HEK293T (cell line): Measurements from ENCODE around the gene CHAMP1.

ENCODE experiments used
- ARNT ChIP-seq: fragments of 450-650 bp; IDR thresholded peaks from 2 replicates; pipeline ENCODE4 v1.6.1; 2017; ENCODE audit warnings: mild to moderate bottlenecking
- BHLHE40 ChIP-seq: fragments of 450-650 bp; IDR thresholded peaks from 2 replicates; pipeline ENCODE4 v1.6.1; 2016; ENCODE audit warnings: mild to moderate bottlenecking, moderate library complexity, borderline replicate concordance
- ELF4 ChIP-seq: fragments of 450-650 bp; IDR thresholded peaks from 2 replicates; pipeline ENCODE4 v1.6.1; 2017; ENCODE audit warnings: antibody characterized with exemption
- FOXK2 ChIP-seq: fragments of 450-650 bp; IDR thresholded peaks from 2 replicates; pipeline ENCODE4 v1.6.1; 2016; ENCODE audit warnings: mild to moderate bottlenecking
- FOXM1 ChIP-seq: fragments of 450-650 bp; IDR thresholded peaks from 2 replicates; pipeline ENCODE4 v1.6.1; 2017; ENCODE audit warnings: mild to moderate bottlenecking, borderline replicate concordance
- HDGF ChIP-seq: fragments of 450-650 bp; IDR thresholded peaks from 2 replicates; pipeline ENCODE4 v1.6.1; 2017; ENCODE audit warnings: antibody characterized with exemption, borderline replicate concordance
- LEF1 ChIP-seq: fragments of 450-650 bp; IDR thresholded peaks from 2 replicates; pipeline ENCODE4 v1.6.1; 2017; ENCODE audit warnings: mild to moderate bottlenecking, borderline replicate concordance
- SP1 ChIP-seq: fragments of 450-650 bp; IDR thresholded peaks from 2 replicates; pipeline ENCODE4 v1.6.1; 2017

DNA sequence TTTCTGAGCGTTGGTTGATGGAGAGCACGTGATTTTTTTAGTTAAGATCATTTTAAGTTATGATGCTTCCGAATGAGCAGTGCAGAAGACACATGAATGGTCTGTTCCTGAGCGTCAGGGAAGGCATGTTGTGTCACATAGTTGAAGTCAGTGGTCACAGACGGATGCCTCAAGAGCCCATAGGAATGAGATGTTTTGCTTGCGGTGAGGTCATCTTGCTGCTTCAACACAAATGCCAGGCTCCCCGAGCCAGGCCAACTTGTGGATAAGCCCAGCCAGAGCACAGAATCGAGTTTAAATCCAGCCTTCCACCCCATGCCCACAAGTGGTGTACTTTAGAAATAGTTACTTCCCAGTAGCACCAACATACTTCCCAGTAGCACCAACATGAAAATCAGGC lies 27.5 kb upstream of the CHAMP1 start:
- TF ChIP-seq HDGF (no peak), FOXM1 (no peak), SP1 (no peak), ARNT (no peak), BHLHE40 (no peak), ELF4 (no peak), FOXK2 (no peak), LEF1 (no peak)
